GM10847 (cell line): ENCODE measurements around the gene C1GALT1.

Experiments used
- POLR2A ChIP-seq: IDR thresholded peaks from 2 replicates; pipeline ENCODE4 v1.6.1; 2011; ENCODE audit not compliant: insufficient read length; ENCODE audit errors: extremely low read depth

C1GALT1 gene

GRCh38 chr7:7219216-7219615, 36.9 kb downstream of the C1GALT1 start:
- TF ChIP-seq POLR2A: no peak

GRCh38 chr7:7220821-7221220, 38.5 kb downstream of the C1GALT1 start:
- no peak for TF ChIP-seq POLR2A

GRCh38 chr7:7221599-7222038, 39.3 kb downstream of the C1GALT1 start:
- no peak for TF ChIP-seq POLR2A

- TF ChIP-seq POLR2A: no peak
Measured at GRCh38 chr7:7223250-7223649, 40.9 kb downstream of the C1GALT1 start.

GRCh38 chr7:7226407-7226806, 44.1 kb downstream of the C1GALT1 start:
- TF ChIP-seq POLR2A: no peak

- TF ChIP-seq POLR2A: no peak
Measured at GRCh38 chr7:7228472-7228871, 46.1 kb downstream of the C1GALT1 start.

- TF ChIP-seq POLR2A: no peak
Measured at GRCh38 chr7:7228967-7229366, 46.6 kb downstream of the C1GALT1 start.

GRCh38 chr7:7231000-7231399, 48.7 kb downstream of the C1GALT1 start:
- TF ChIP-seq POLR2A: no peak

- no peak for TF ChIP-seq POLR2A
Measured at GRCh38 chr7:7231865-7232264, 49.5 kb downstream of the C1GALT1 start.

- TF ChIP-seq POLR2A: no peak
Measured at GRCh38 chr7:7235347-7235746, 53.0 kb downstream of the C1GALT1 start.

- TF ChIP-seq POLR2A: no peak
Measured at GRCh38 chr7:7236041-7236440, 53.7 kb downstream of the C1GALT1 start.

GRCh38 chr7:7237201-7237977, 55.0 kb downstream of the C1GALT1 start:
- no peak for TF ChIP-seq POLR2A

GRCh38 chr7:7237978-7238267, 55.6 kb downstream of the C1GALT1 start:
- TF ChIP-seq POLR2A: no peak

GRCh38 chr7:7239346-7239745, 57.0 kb downstream of the C1GALT1 start:
- TF ChIP-seq POLR2A: no peak

GRCh38 chr7:7242899-7243298, 60.6 kb downstream of the C1GALT1 start:
- no peak for TF ChIP-seq POLR2A

GRCh38 chr7:7246223-7246622, 63.9 kb downstream of the C1GALT1 start:
- no peak for TF ChIP-seq POLR2A

- no peak for TF ChIP-seq POLR2A
Measured at GRCh38 chr7:7247658-7248057, 65.3 kb downstream of the C1GALT1 start.

GRCh38 chr7:7249814-7250213, 67.5 kb downstream of the C1GALT1 start:
- no peak for TF ChIP-seq POLR2A

- no peak for TF ChIP-seq POLR2A
Measured at GRCh38 chr7:7251742-7252141, 69.4 kb downstream of the C1GALT1 start.
